Muscle layer of duodenum (tissue), 2 donors: Measurements from ENCODE around the gene CYTH2.

Experiments used
- H3K27ac ChIP-seq: one replicate; pipeline ENCODE4 v1.7.0; 2013; ENCODE audit warnings: mild to moderate bottlenecking, low read length
- H3K27me3 ChIP-seq: one replicate; pipeline ENCODE4 v1.7.0; 2013; ENCODE audit warnings: low read depth, mild to moderate bottlenecking, control low read depth, low read length
- H3K36me3 ChIP-seq, 2 donors: one replicate each; pipeline ENCODE4 v1.7.0; 2013; ENCODE audit warnings: low read length in 2 of 2, control low read depth in 1 of 2, mild to moderate bottlenecking in 1 of 2; ENCODE audit not compliant: insufficient read depth in 2 of 2, control insufficient read depth in 1 of 2
- H3K4me1 ChIP-seq, 2 donors: one replicate each; pipeline ENCODE4 v1.7.0; 2013; ENCODE audit warnings: low read length in 2 of 2, mild to moderate bottlenecking in 2 of 2, control low read depth in 1 of 2, moderate library complexity in 1 of 2; ENCODE audit not compliant: insufficient read depth in 2 of 2, control insufficient read depth in 1 of 2
- H3K4me3 ChIP-seq, 2 donors: one replicate each; pipeline ENCODE4 v1.7.0; 2013; ENCODE audit warnings: low read length in 2 of 2, low read depth in 1 of 2, mild to moderate bottlenecking in 1 of 2
- H3K9me3 ChIP-seq, 2 donors: one replicate each; pipeline ENCODE4 v1.7.0; 2013; ENCODE audit warnings: low read length in 2 of 2, control low read depth in 1 of 2, mild to moderate bottlenecking in 1 of 2; ENCODE audit not compliant: control insufficient read depth in 1 of 2
- donor health status: healthy.

CYTH2 gene

DNA sequence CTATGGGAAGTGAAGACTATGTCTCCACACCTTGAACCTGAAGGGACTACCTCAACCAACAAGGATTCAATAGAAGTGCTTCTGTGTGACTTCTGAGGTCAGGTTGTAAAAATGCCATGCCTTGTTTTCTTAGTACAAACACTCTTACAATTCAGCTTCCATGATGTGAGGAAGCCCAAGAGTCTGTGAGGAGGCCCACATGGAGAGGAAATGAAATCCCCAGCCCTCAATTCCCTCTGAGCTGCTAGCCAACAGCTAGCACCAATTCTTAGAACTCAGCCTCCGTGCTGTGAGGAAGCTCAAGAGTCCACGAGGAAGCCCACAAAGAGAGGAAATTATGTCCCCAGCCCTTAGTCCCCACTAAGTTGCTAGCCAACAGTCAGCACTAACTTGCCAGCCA, 55.1 kb downstream of the CYTH2 start:
- H3K27me3 ChIP-seq, result no peaks in the 10 kb centered on the region
- peaks cover 12 to 39% of the 10 kb centered on the region in 2 donors for H3K9me3 ChIP-seq
- no peak overlapping the region for H3K4me3 ChIP-seq
- no peak overlapping the region for H3K27ac ChIP-seq
- no peaks in the 10 kb centered on the region for H3K36me3 ChIP-seq
- H3K4me1 ChIP-seq, result no peaks in the 10 kb centered on the region

DNA sequence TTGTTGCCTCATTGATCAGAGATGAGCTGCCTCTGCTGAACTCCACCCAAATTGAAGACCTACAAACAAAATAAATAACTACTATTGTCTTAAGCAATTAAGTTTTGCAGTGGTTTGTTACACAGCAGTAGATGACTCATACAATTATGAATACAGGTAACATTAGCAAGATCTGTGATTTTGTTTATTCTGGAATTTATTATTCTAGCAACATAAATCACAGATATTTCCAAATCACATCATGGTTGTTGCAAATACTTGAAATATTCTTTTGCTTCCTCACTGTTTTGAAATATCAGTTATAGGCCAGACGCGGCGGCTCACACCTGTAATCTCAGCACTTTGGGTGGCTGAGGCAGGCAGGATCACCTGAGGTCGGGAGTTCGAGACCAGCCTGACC, 55.6 kb downstream of the CYTH2 start:
- Histone ChIP-seq H3K4me1 (no peaks in the 10 kb centered on the region), H3K9me3 (peaks cover 12 to 40% of the 10 kb centered on the region in 2 donors), H3K4me3 (peak overlapping the region in 1 of 2 donors; percentile 14), H3K36me3 (no peaks in the 10 kb centered on the region), H3K27ac (no peak overlapping the region), H3K27me3 (no peaks in the 10 kb centered on the region)

DNA sequence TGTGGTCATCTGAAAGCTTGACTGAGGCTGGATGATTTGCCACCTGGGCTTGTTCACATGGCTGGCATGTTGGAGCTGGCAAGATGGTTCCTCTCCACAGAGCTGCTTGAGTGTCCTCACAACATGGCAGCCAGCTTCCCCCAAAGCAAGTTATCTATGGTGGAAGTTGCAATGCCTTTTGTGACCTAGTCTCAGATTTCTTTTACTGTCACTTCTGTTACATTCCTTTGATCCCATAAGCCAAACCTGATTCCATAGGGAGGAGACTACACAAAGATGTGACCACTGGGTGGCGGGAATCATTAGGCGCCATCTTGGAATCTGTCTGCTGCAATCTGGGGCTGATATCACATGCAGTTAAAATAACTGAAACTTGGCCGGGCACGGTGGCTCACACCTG, 60.0 kb downstream of the CYTH2 start:
- H3K4me1 ChIP-seq, result no peaks in the 10 kb centered on the region
- no peak overlapping the region for H3K4me3 ChIP-seq
- peaks cover 10 to 37% of the 10 kb centered on the region in 2 donors for H3K9me3 ChIP-seq
- no peaks in the 10 kb centered on the region for H3K27me3 ChIP-seq
- H3K27ac ChIP-seq, result no peak overlapping the region
- no peaks in the 10 kb centered on the region for H3K36me3 ChIP-seq

DNA sequence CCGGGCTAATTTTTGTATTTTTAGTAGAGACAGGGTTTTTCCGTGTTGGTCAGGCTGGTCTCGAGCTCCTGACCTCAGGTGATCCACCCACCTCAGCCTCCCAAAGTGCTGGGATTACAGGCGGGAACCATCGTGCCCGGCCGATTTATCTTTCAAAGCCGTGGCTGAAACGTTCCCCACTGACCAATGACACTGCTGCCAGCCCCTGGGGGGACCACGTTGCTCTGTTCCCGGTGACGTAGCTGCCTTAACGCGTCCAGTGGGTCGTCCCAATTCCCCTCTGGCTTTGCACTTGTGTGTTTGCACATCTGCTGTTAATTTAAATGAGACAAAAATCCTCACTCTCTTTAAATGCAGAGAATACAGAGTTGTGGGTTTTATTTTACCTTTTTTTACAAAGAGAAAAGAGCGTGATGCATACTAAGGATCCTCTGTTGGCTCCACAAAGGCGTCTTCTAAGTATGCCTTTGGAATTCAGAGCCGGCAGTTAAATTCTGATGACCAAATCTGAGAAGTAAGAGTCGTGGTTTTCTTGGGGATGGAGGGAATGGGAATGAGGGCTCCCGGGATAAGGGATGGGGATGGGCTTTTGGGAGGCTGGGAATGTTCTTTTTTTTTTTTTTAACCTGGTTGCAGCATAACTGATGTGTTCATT, 61.0 kb downstream of the CYTH2 start:
- no peak overlapping the region for H3K27ac ChIP-seq
- no peak overlapping the region for H3K4me3 ChIP-seq
- no peaks in the 10 kb centered on the region for H3K27me3 ChIP-seq
- H3K9me3 ChIP-seq, result peaks cover 8 to 30% of the 10 kb centered on the region in 2 donors
- H3K4me1 ChIP-seq, result no peaks in the 10 kb centered on the region
- H3K36me3 ChIP-seq, result no peaks in the 10 kb centered on the region

DNA sequence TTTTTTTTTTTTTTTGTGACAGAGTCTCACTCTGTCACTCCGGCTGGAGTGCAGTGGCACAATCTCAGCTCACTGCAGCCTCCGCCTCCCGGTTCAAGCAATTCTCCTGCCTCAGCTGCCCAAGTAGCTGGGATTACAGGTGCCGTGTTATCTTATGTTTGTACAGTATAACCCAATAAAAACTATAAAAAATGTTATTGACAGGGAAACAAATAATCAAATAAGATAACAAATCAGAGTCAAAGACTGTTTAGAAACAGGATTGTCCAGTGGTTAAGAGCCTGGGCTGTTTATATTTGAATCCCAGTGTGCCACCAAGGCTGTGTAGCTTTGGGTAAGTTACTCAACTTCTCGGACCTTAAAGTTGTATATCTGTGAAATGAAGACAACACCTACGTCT, 61.6 kb downstream of the CYTH2 start:
- no peaks in the 10 kb centered on the region for H3K36me3 ChIP-seq
- peaks cover 8 to 27% of the 10 kb centered on the region in 2 donors for H3K9me3 ChIP-seq
- no peak overlapping the region for H3K4me3 ChIP-seq
- no peak overlapping the region for H3K27ac ChIP-seq
- H3K4me1 ChIP-seq, result no peaks in the 10 kb centered on the region
- no peaks in the 10 kb centered on the region for H3K27me3 ChIP-seq
